Activated CD8-positive, alpha-beta memory T cell treated with anti-CD3 and anti-CD28 coated beads, Interleukin-2, amount 10 ng/mL, durations not matched to agents 7 days and 5 days (primary cell): ENCODE results near the gene NDFIP2. TPM values are rescaled to one million over a fixed set of nuclear protein-coding genes. Genes with fewer than 3 reads are reported as not detected.

Experiments used
- ATAC-seq: fragments of 150-1000 bp; cut with Tn5 transposase; one replicate; pipeline ENCODE4 v1.10.0; 2021; ENCODE audit warnings: moderate library complexity
- CTCF ChIA-PET: fragments of 350-600 bp; sonication (Branson Sonifier 250); formaldehyde crosslinking; loops from one replicate; lab custom pipeline; 2021; ENCODE audit warnings: antibody characterized with exemption; lab: Charles Lee
- DNase-seq: peaks from one replicate; pipeline ENCODE4 v3.0.0-alpha.2; 2020
- H3K27ac Mint-ChIP-seq: one replicate; pipeline ENCODE4 v1.8.0; 2021; ENCODE audit warnings: mild to moderate bottlenecking, mixed read lengths
- H3K27me3 Mint-ChIP-seq: one replicate; pipeline ENCODE4 v1.8.0; 2021; ENCODE audit warnings: mixed read lengths
- H3K36me3 Mint-ChIP-seq: one replicate; pipeline ENCODE4 v1.8.0; 2021; ENCODE audit warnings: mild to moderate bottlenecking, mixed read lengths
- H3K4me1 Mint-ChIP-seq: one replicate; pipeline ENCODE4 v1.8.0; 2021; ENCODE audit warnings: mixed read lengths
- H3K4me3 Mint-ChIP-seq: one replicate; pipeline ENCODE4 v1.8.0; 2021; ENCODE audit warnings: mild to moderate bottlenecking, moderate library complexity, mixed read lengths
- H3K9me3 Mint-ChIP-seq: one replicate; pipeline ENCODE4 v1.8.0; 2022; ENCODE audit warnings: low read depth, mixed read lengths
- total RNA-seq, 2 experiments: library from RNA; stranded (reverse); gene quantifications; one replicate each; pipeline ENCODE4 v1.2.3, GENCODE V29; 2021

Gene NDFIP2
- total RNA-seq, 2 experiments from 2014 or later = 50.8 to 124 TPM

- Mint-ChIP-seq H3K27me3 (no peaks in the 10 kb centered on the region), H3K9me3 (peaks cover 5% of the 10 kb centered on the region), H3K36me3 (peaks cover 17% of the 10 kb centered on the region), H3K27ac (peak overlapping the region; percentile 4), H3K4me3 (no peak overlapping the region), H3K4me1 (peaks cover 73% of the 10 kb centered on the region)
- ATAC-seq (no peak), DNase-seq (no peak)
- CTCF ChIA-PET = no interaction called here
Observed at GRCh38 chr13:79448413-79448812, 32.5 kb upstream of the NDFIP2 start.

DNA sequence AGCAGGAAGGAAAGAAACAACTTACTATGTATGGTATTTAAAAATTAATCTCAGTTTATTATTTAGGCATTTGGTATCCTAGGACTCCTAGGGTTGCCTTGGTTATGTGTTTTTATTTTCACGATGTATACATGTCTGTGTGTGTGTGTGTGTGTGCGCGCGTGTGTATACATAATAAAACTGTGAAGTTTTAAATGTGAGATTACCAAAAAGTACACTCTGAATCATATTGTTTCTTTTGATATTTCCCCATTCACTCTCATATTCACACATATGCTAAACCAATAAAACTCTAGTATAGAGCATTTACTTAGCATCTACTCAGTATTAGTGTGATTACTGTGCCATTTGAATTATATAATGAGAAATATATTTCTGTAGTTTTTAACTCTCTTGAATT lies 30.8 kb upstream of the NDFIP2 start:
- H3K36me3 Mint-ChIP-seq = peaks cover 17% of the 10 kb centered on the region
- ATAC-seq = no peak
- no peak overlapping the region for H3K27ac Mint-ChIP-seq
- H3K4me1 Mint-ChIP-seq = peaks cover 79% of the 10 kb centered on the region
- CTCF ChIA-PET = no interaction called here
- peaks cover 5% of the 10 kb centered on the region for H3K9me3 Mint-ChIP-seq
- H3K27me3 Mint-ChIP-seq = no peaks in the 10 kb centered on the region
- DNase-seq = no peak
- no peak overlapping the region for H3K4me3 Mint-ChIP-seq

DNA sequence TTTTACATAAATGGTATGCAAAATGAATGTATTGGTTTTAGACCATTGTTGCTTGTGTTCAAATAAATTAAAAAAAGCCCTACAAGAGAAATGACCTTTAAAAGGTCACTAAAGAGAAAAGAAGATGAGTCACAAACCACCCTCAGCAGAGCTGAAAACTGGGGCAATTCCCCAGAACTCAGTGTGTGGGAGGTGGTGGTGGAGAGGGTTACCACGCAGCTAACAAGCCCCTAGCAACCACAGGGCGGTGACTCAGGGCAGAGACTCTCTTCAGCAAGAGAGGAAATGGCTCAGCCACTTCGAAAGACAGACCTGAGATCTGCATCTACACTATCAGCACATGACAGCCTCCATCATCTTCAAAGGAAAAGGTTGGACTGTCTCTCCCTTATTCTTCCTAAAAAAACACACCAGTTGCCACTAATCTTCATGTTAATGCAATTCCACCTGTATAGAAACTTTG lies 29.4 kb upstream of the NDFIP2 start:
- CTCF ChIA-PET = interaction anchor here (1.2 to 2.6 kb wide), 3 partner anchors 27 to 45 kb away, joined by 3 to 11 read pairs (median 8); partner anchors contain the start of genes NDFIP2 and RBM26
- ATAC-seq (peak; percentile 99), DNase-seq (peak; percentile 97)
- H3K27me3 Mint-ChIP-seq = no peaks in the 10 kb centered on the region
- H3K36me3 Mint-ChIP-seq = peaks cover 24% of the 10 kb centered on the region
- H3K4me3 Mint-ChIP-seq = peak overlapping the region; percentile 62
- H3K27ac Mint-ChIP-seq = peak overlapping the region; percentile 90
- H3K9me3 Mint-ChIP-seq = peaks cover 7% of the 10 kb centered on the region
- H3K4me1 Mint-ChIP-seq = peaks cover 71% of the 10 kb centered on the region

- H3K27ac Mint-ChIP-seq = peak overlapping the region; percentile 90
- H3K4me3 Mint-ChIP-seq = peak overlapping the region; percentile 62
- no peaks in the 10 kb centered on the region for H3K27me3 Mint-ChIP-seq
- H3K9me3 Mint-ChIP-seq = peaks cover 7% of the 10 kb centered on the region
- H3K4me1 Mint-ChIP-seq = peaks cover 69% of the 10 kb centered on the region
- H3K36me3 Mint-ChIP-seq = peaks cover 27% of the 10 kb centered on the region
- CTCF ChIA-PET = interaction anchor here (1.2 to 2.6 kb wide), 4 partner anchors 20 to 46 kb away, joined by 3 to 11 read pairs (median 6); partner anchors contain the start of genes NDFIP2 and RBM26
- no peak for ATAC-seq
- DNase-seq = no peak
Observed at GRCh38 chr13:79452239-79452913, 28.6 kb upstream of the NDFIP2 start.

- CTCF ChIA-PET = interaction anchor here (1.3 to 1.4 kb wide), 2 partner anchors 26 to 28 kb away, joined by 3 to 5 read pairs; partner anchors contain the start of gene NDFIP2
- H3K27ac Mint-ChIP-seq = no peak overlapping the region
- peaks cover 2% of the 10 kb centered on the region for H3K9me3 Mint-ChIP-seq
- DNase-seq (no peak), ATAC-seq (no peak)
- H3K36me3 Mint-ChIP-seq = peaks cover 16% of the 10 kb centered on the region
- H3K27me3 Mint-ChIP-seq = no peaks in the 10 kb centered on the region
- no peak overlapping the region for H3K4me3 Mint-ChIP-seq
- peaks cover 53% of the 10 kb centered on the region for H3K4me1 Mint-ChIP-seq
Observed at GRCh38 chr13:79455331-79455730, 25.6 kb upstream of the NDFIP2 start.

- Mint-ChIP-seq H3K9me3 (peaks cover 2% of the 10 kb centered on the region), H3K4me1 (peaks cover 51% of the 10 kb centered on the region), H3K27me3 (no peaks in the 10 kb centered on the region), H3K4me3 (no peak overlapping the region), H3K36me3 (peaks cover 16% of the 10 kb centered on the region), H3K27ac (no peak overlapping the region)
- ATAC-seq (no peak), DNase-seq (no peak)
- CTCF ChIA-PET = interaction anchor here (0.7 to 1.4 kb wide), 6 partner anchors 9 to 272 kb away, joined by 3 to 7 read pairs (median 3); partner anchors contain the start of gene NDFIP2
Observed at GRCh38 chr13:79456051-79456450, 24.9 kb upstream of the NDFIP2 start.

DNA sequence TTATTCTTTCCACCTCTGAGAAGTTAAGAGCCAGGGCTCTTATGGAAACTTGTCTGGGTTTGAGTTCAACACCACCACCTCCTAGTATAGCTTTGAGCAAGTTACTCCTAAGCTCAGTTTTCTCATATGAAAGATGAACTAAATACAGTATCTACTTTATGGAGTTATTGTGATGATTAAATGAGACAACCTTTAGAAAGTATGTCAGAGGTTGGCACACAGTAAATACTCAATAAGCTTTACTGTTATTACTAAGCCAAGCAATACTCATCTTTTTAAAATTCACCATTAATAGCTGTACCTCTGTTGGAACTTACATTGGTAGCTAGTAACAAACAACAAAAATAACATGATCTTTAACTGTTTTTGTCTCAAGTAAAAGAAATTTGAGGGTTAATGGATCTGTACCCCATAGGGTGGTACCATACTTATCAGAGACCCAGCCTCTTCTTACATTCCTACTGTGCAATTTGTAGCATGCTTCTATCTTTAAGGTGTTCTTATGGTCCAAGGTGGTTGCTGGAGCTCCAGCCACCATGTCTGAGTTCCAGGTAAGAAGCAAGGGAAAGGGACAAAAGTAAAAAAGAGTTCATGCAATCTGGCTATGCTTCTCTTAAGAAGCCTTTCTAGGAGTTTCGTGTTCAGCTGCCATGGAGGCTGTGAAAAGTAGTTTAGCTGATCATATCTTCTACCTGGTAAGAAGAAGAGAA lies 24.1 kb upstream of the NDFIP2 start:
- Mint-ChIP-seq H3K36me3 (peaks cover 16% of the 10 kb centered on the region), H3K4me1 (peaks cover 43% of the 10 kb centered on the region), H3K4me3 (no peak overlapping the region), H3K9me3 (peaks cover 2% of the 10 kb centered on the region), H3K27me3 (no peaks in the 10 kb centered on the region), H3K27ac (no peak overlapping the region)
- ATAC-seq (no peak), DNase-seq (no peak)
- CTCF ChIA-PET = interaction anchor here (0.6 to 1.3 kb wide), 7 partner anchors 10 to 272 kb away, joined by 3 to 7 read pairs (median 3); partner anchors contain the start of genes NDFIP2 and RBM26

GRCh38 chr13:79457390-79457789 lies 23.6 kb upstream of the NDFIP2 start:
- no peaks in the 10 kb centered on the region for H3K27me3 Mint-ChIP-seq
- H3K36me3 Mint-ChIP-seq = peaks cover 16% of the 10 kb centered on the region
- DNase-seq = no peak
- H3K4me3 Mint-ChIP-seq = no peak overlapping the region
- CTCF ChIA-PET = interaction anchor here (0.8 to 1.3 kb wide), 3 partner anchors 11 to 52 kb away, joined by 3 to 7 read pairs (median 5); partner anchors contain the start of gene RBM26
- ATAC-seq = no peak
- H3K9me3 Mint-ChIP-seq = peaks cover 2% of the 10 kb centered on the region
- H3K27ac Mint-ChIP-seq = no peak overlapping the region
- peaks cover 40% of the 10 kb centered on the region for H3K4me1 Mint-ChIP-seq

DNA sequence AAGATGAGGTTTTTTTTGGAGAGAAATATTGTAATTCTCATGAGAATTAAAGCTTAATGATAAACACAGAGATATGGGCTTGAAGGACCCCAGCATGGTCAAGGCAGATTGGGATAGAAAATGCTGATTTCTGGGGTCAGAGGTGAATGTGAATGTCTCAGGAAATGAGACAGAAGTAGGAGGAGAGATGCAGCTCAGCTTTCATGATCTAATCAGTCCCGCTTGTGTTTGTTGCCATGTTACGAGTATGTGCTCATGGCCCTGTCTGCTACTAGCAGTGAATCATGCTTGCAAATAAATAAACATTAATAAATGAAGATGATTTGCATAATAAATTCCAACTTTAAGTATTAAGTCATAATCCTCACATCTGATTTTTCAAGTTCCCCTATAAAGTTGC lies 23.0 kb upstream of the NDFIP2 start:
- ATAC-seq (peak; percentile 68), DNase-seq (no peak)
- Mint-ChIP-seq H3K4me1 (peaks cover 37% of the 10 kb centered on the region), H3K27ac (no peak overlapping the region), H3K4me3 (no peak overlapping the region), H3K9me3 (peaks cover 2% of the 10 kb centered on the region), H3K27me3 (no peaks in the 10 kb centered on the region), H3K36me3 (peaks cover 19% of the 10 kb centered on the region)
- CTCF ChIA-PET = interaction anchor here (0.9 kb wide), 1 partner anchor 24 kb away, joined by 7 read pairs; the partner anchor contains the start of gene NDFIP2

- Mint-ChIP-seq H3K4me3 (no peak overlapping the region), H3K4me1 (peaks cover 34% of the 10 kb centered on the region), H3K27me3 (no peaks in the 10 kb centered on the region), H3K27ac (peak overlapping the region; percentile 2), H3K9me3 (peaks cover 2% of the 10 kb centered on the region), H3K36me3 (peaks cover 16% of the 10 kb centered on the region)
- ATAC-seq = no peak
- CTCF ChIA-PET = interaction anchor here (0.6 to 0.9 kb wide), 3 partner anchors 23 to 263 kb away, joined by 3 to 7 read pairs (median 3); partner anchors contain the start of gene NDFIP2
- DNase-seq = no peak
Observed at GRCh38 chr13:79458436-79458835, 22.5 kb upstream of the NDFIP2 start.

DNA sequence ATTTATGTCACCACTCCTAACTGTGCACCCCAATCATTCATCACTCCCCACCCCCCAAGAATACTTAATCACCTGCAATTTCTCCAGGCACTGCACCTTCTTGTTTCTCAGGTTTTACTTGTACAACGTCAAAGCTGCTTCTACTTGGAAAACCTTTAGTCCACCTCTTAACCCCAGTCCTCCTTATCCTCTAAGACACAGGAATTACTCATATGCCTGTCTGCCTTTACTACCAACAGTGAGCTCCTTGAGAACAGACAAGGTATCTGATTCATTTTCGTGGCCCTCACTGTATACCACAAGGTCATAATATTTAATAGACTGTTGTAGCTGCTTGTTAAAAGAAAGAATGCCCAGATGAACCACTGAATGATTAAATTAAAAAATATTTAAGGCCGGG lies 21.0 kb upstream of the NDFIP2 start:
- Mint-ChIP-seq H3K4me1 (peaks cover 31% of the 10 kb centered on the region), H3K4me3 (no peak overlapping the region), H3K36me3 (peaks cover 17% of the 10 kb centered on the region), H3K27ac (peak overlapping the region; percentile 4), H3K9me3 (peaks cover 2% of the 10 kb centered on the region), H3K27me3 (no peaks in the 10 kb centered on the region)
- ATAC-seq = no peak
- CTCF ChIA-PET = no interaction called here
- DNase-seq = no peak

DNA sequence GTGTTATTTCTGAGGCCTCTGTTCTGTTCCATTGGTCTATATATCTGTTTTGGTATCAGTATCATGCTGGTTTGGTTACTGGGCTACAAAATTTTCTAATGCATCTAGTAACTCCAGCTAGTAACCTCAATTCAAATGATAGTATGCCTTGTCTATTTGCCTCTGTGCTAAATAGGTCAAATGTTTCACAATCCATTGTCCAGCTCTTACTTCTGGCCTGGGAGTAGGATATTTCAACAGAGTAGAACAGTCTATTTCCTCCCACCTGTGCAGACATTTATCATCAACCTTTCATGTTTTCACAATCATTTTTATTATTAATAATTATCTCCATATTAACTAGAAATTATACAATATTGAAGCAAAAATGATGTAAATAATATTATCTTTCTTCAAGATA lies 18.1 kb upstream of the NDFIP2 start:
- DNase-seq (no peak), ATAC-seq (no peak)
- Mint-ChIP-seq H3K4me1 (peaks cover 20% of the 10 kb centered on the region), H3K27me3 (no peaks in the 10 kb centered on the region), H3K36me3 (peaks cover 9% of the 10 kb centered on the region), H3K9me3 (no peaks in the 10 kb centered on the region), H3K4me3 (no peak overlapping the region), H3K27ac (no peak overlapping the region)
- CTCF ChIA-PET = no interaction called here

GRCh38 chr13:79463604-79464003 lies 17.4 kb upstream of the NDFIP2 start:
- Mint-ChIP-seq H3K27me3 (no peaks in the 10 kb centered on the region), H3K9me3 (no peaks in the 10 kb centered on the region), H3K27ac (no peak overlapping the region), H3K4me3 (no peak overlapping the region), H3K4me1 (peaks cover 20% of the 10 kb centered on the region), H3K36me3 (peaks cover 9% of the 10 kb centered on the region)
- ATAC-seq (no peak), DNase-seq (no peak)
- CTCF ChIA-PET = no interaction called here
